ENCODE results near the gene DNM1.
A peak's percentile ranks its signal among the peaks of the same experiment; 100 is the strongest.
"Not testable (repeated sequence)": the region's sequence is repeated elsewhere in the genome, so short reads cannot be mapped to it uniquely, and the experiment has no call there.

DNM1 gene

DNA sequence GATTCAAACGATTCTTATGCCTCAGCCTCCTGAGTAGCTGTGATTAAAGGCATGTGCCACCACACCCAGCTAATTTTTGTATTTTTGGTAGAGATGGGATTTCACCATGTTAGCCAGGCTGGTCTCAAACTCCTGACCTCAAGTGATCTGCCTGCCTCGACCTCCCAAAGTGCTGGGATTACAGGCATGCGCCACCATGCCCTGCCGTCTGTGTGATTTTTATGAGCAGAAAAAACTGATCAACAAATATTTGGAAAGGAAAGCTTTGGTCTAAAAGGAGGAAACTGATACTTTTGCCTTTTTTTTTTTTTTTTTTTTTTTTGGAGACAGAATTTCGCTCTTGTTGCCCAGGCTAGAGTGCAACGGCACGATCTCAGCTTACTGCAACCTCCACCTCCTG lies 27.7 kb downstream of the DNM1 start:
- not testable (repeated sequence) for DNase-seq

DNA sequence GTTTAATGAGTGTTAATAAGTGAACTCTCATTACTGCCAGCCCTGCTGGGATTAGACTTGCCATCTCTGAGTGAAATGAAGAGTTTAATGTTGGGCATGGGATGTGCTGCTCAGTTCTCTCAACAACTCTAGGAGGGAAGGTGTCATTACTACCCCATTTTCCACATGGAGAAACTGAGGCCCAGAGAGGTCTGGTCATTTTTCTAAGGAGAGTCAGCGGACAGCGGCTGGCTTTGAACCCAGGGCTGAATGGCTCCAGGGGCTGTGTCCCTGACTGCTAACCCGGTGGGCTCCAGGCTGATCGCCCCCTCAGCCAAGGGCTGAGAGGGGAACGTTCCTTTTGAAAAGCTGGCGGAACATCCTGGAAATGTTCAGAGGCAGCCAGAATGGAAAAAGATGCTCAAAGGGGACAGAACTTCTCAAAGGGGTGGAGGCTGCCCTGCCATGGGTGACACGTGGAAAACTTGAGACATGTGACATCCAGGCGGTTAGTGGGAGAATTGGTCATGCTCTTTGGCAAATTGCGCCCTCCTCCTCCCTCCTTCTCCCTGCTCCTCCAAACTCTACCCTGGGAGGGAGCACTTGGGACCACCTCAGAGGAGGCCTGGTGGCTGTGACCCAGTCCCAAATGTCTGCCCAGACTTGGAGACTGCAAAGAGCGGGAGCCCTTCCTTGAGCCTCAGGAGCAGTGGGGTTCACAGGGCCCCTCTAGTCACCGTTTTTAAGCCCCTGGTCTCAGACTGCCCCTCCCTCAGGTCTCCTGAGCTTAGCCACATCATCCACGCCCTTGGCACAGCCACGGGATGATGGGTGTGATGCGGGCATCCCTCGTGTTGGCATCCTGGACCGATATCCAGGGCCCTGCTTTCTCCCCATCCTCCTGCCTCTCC lies 28.7 kb downstream of the DNM1 start:
- DNase-seq: no peak

DNA sequence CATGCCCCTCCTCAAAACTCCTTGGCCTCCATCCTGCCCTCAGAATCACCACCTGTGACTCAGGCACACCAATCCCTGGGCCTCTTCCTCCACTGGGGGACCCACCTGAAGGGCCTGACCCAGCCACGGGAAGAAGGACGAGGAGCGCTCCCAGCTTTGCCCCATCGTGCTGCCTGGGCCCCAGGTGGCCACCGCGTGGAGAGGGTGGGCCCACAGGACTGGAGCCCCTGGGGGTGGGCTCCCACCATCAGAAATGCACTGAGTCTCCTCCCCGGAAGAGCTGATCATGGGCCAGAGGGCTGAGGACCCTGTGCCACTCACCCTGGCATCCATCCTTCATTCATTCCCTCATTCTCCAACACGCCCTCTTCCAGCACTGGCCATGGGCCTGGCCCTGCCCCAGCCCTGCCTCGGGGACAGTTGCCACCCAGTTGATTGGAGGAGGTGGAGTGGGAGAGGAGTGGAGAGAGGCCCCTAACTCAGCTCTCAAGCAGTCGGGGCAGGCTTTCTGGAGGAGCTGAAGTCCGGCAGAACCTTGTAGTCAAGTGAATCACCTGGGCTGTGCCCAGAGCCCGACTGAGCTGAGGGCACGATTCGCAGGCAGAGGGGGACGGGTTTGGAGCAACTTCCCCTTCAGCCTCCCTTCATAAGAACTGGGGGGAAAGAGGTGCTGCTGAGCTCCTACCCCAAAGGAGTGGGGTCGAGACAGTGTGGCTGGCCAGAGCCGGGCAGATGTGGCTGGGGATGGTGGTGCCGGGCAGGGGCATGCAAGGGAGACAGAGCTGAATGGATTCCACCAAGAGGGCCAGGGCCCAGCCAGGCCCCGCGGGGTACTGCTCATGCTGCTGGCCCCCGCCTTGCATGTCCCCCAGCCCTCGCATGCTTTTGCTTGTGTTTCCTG lies 29.6 kb downstream of the DNM1 start:
- DNase-seq: no peak

DNA sequence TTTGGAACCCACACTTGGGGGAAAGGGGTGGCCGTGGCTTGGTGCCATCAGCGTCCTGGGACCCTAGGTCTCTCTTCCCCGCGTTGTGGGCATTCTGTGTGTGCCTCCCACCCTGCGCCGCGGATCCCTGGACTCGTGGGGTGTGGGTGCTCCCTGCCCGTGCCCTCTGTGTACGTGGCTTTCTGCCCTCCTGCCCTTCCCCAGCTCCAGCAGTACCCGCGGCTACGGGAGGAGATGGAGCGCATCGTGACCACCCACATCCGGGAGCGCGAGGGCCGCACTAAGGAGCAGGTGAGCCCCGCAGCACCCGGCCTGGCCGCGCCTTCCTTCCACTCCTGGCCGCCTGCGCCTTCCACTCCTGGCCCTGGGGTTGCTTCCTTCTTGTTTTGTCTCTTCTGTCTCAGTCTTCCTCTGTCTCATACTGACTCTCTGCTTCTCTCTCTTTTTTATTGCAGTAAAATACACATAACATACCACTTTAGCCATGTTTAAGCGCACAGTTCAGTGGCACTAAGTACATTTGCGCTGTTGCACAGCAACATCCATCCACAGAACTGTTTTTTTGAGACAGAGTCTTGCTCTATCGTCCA lies 30.7 kb downstream of the DNM1 start:
- no peak for DNase-seq

DNA sequence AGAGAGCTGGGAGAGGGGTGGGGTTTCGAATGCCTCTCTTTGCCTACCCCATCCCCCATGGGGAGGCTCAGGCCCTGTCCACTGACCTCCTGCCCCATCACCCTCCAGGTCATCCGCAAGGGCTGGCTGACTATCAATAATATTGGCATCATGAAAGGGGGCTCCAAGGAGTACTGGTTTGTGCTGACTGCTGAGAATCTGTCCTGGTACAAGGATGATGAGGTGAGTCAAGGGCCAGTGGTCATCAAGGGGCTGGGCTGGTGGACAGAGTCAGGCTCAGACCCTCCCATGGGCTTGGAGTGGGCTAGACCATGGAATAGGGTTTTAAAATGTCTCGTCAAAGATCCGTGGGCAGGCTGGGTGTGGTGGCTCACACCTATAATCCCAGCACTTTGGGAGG lies 38.9 kb downstream of the DNM1 start:
- no peak for DNase-seq

DNA sequence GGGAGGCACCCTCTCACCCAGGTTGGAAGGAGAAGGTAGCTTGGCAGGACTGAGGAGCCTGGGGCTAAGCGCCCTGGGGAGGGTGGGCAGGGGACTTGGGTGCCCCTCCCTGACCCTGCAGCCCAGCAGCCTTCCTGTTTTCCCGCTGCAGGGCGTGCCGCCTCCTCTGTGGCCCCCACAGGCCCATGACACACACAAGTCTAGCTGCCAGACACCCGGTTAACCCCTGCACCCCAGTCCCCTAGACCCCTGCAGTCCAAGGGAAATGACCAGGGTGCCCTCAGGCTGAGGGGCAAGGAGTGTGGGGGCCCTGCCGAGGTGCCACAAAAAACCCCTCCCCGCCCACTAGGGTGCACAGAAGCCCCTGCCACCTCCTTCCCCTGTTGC lies 39.6 kb downstream of the DNM1 start:
- no peak for DNase-seq

DNA sequence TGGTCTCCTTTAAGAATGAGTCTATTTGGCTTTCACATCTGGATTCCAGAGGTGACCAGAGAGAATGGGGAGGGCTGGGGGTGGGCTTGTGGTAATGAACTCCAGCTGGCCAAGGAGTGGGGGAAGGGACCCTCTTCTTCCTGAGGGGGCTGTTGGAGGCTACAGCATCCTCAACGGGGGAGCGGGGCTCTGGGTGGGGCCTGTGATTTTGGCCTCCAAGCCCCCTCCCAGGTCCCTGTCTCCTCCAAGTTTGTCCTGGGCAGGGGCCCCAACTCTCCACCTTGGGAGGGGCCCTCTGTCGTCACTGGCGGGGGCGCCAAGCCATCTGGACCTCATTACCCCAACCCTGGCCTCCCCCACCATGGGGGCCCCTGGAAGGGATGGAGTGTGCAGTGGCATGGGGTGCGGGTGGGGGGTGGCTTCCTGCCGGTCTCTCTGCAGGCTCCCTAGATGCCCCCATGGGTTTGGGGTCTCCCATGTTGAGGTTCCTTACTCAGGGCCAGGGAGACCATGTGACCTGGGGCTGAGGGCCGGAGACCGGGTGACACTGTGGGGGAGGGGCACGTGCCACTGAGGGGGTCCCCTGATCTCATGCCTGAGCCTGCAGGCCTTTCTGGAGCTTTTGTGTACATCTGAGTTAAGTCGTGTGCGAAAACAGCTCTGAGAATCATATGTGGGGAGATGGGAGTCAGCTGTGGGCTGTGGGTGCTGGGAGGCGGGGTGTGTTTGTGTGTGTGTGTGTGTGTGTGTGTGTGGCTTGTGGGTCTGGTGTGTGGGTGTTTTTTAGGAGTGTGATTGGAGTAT lies 40.2 kb downstream of the DNM1 start:
- DNase-seq: no peak

DNA sequence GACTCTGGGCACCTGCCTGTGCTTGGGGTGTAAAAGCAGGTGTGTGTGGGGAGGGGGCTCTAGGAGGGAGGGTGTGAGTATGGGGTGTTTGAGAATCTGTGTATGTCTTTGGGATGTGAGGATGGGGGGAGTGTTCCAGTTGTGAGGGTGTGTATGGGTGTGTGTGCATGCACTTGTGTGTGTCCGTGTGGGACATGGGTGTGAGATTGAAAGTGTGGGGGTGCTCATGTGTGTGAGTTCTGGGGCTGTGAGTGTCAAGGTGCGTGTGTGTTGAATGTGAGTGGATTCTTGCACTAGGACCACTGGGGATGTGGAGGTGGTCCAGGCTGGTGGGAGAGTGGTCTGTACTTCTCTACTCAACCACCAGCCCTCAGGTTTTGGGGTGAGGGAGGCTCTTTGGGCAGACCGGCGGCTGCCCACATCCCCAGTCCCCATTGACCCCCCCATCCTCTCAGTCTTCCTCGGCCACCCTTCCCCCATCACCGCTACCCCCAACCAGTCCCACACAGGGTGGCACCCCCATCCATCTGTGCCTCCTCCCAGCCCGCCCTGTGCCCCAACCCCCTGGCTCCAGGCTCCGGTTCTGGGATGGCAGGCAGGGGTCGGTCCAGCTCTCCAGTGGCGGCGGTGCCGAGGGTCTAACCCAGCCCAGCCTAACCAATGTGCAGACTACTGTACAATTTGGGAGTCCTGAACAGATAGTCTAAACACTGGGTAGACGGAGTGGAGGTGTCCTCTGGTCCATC lies 41.1 kb downstream of the DNM1 start:
- DNase-seq: no peak

DNA sequence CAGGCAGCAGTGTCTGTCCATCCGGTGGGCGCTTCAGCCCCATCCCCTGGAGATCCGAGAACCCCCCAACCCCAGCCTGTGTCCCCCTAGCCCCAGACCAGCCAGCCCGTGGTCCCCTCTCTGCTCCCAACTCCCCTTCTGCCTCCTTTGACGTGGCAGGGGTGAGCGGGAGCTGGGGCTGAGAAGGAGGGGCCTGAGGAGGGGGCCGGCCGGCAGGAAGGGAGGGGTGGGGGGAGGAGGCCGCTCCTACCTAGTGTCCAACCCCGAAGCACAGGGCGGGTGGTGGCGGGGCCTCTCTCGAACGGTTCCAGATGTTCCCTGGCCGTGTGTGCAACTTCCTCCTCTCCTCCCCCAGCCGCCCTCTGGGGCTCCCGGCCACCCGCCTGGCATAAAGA lies 41.7 kb downstream of the DNM1 start:
- no peak for DNase-seq

DNA sequence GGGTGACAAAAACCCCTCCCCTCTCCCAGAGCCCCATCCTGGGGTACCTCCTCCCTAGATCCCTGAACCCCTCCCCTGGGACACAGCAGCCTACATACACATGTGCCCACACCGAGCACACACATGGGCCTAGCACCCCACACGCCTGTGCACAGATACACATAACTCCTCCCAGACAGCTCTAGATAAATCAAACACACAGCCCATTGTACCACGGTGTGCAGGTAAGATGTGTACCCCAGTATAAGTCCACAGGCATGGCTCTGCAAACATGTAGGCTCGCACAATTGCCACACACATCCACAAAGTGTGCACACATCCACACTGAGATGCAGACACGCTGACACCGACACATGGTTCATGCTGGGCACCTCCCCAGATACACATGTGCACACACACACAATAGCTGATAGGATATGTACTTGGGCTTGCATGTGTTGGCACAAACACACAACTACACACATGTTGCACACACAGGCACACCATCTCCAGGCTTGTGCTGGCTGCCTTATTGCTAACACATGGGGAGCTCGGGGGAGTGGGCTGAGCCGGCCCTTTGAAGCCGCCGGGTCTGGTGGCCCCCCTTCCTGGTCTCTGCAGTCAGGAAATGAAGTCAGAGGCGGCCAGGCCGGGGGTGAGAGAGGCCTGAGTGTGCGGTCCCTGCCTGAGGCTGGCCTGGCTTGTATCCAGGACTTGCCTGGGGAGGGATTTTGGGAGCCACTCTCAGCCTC lies 42.4 kb downstream of the DNM1 start:
- no peak for DNase-seq

DNA sequence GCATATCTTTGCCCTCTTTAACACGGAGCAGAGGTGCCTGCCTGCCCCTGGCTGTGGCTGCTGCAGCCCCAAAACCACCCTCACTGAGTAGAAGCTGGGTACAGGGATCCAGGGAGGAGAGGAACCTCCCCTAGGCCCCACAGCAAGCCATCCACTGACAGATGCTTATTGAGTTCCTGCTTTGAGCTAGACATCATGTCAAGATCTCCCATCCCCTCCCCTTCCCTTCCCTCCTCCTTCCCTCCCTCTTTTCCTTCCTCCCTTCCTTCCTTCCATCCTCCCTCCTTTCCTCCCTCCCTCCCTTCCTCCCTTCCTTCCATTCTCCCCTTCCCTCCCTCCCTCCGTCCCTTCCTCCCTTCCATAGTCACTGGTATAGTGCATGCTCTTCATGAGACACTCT lies 43.3 kb downstream of the DNM1 start:
- DNase-seq: no peak

DNA sequence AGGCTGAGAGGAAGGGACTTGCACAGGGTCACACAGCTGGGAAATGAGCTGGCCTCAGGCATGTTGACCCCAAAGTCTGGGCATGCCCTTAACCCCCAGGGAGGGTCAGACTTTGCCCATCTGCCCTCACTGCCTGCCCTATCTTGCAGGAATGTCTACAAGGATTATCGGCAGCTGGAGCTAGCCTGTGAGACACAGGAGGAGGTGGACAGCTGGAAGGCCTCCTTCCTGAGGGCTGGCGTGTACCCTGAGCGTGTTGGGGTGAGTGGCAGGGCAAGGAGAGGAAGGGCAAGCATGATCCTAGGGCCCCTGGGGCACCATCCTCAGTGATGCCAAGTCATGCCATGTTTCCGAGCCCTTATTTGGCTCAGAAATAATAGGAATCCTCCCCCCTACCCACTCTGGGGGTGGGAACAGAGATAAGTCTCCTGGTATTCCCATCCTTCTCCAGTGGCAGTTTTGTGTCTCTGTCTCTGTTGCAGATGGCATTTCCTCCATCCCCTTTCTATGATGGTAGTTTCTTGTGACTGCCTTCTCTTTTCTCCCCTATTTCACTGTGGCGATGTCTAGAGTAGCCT lies 44.1 kb downstream of the DNM1 start:
- DNase-seq: no peak

DNA sequence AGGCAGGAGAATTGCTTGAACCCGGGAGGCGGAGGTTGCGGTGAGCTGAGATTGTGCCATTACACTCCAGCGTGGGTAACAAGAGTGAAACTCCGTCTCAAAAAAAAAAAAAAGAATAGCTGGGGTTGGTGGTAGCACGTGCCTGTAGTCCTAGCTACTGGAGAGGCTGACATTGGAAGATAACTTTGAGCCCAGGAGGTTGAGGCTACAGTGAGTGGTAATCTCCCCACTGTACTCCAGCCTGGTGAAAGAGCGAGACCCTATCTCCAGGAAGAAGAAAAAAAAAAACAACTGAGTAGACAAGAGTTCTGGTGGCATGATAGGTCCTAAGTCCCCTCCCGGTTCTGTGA lies 46.4 kb downstream of the DNM1 start:
- no peak for DNase-seq

DNA sequence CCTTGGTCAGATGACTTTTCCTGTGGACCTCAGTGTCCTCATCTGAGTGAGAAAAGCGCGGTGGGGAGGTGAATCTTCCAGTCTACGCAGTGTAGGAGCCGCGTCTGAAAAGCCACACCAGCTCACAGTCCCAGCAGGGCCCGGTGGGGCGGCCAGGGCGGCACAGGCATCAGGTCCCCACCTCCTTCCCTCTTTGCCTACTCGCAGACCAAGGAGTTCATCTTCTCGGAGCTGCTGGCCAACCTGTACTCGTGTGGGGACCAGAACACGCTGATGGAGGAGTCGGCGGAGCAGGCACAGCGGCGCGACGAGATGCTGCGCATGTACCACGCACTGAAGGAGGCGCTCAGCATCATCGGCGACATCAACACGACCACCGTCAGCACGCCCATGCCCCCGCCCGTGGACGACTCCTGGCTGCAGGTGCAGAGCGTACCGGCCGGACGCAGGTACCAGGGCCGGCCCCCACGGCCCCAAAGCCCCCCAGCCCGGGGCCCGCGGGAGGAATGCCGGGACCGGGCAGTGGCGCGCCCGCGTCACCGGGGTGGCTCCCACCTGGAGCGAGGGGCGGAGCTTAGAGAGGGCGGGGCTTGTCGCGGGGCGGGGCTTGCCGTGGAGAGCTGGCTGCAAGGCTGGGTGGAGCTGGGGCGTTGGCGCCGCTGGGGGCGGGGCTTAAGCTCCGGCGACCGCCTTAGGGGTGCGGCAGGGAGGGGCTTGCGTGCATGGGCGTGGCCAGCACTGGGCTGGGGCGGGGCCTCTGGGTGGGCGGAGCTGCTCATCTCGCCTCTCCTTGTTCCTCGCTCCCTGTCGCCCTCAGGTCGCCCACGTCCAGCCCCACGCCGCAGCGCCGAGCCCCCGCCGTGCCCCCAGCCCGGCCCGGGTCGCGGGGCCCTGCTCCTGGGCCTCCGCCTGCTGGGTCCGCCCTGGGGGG lies 47.0 kb downstream of the DNM1 start:
- peak; percentile 75 for DNase-seq

DNA sequence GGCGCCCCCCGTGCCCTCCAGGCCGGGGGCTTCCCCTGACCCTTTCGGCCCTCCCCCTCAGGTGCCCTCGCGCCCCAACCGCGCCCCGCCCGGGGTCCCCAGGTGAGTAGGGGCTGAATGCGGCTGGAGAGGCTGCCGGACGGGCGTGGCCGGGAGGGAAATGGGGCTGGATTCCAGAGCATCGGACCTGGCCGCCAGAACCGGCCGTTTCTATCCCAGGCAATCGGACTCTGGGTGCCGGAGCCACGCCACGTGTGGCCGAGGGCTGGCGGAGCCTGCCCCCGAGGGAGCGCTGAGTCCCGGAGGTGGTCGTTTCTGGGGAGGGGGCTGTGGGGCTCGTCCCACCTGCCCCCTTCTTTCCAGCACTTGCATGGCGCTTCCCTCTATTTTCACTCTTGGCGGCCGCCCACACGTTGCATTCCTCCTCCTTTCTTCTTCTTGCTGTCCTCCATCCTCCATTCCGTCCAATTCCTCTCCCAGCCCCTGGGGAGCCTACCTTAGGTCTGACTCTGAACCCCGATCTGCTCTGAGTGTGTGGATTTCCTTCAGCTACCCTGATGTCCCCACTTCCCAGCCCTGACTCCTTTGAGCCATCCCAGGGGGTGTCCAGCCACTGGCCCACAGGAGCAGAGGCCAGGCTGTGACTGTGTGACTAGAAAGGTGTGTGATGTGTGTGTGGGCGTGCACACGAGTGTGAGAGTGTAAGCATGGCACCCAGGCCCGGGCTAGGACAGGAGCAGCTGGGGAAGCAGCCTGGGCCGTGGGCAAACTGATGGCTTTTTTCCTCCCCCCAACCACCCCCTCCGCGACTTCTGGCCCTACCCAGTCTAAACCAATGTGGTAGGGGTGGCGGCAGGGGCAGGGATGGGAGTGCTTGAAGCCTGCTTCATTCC lies 47.9 kb downstream of the DNM1 start:
- no peak for DNase-seq

DNA sequence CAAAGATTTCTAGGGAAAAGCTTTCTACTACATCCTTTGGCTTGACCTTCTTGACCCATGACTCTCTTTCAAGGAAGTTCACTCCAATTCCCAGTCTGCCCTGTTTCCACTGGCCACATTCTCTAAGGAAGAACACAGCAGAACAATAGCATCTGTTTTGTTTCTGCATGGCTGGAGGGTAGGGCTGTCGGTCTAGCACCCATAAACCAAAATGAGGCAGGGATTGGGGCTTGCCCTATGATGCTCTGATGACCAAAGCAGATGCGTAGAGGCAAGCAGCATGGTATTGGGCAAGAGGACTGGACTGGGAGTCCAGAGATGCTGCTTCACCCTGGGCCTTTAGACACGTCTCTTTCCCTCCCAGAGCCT lies 48.5 kb downstream of the DNM1 start:
- no peak for DNase-seq

DNA sequence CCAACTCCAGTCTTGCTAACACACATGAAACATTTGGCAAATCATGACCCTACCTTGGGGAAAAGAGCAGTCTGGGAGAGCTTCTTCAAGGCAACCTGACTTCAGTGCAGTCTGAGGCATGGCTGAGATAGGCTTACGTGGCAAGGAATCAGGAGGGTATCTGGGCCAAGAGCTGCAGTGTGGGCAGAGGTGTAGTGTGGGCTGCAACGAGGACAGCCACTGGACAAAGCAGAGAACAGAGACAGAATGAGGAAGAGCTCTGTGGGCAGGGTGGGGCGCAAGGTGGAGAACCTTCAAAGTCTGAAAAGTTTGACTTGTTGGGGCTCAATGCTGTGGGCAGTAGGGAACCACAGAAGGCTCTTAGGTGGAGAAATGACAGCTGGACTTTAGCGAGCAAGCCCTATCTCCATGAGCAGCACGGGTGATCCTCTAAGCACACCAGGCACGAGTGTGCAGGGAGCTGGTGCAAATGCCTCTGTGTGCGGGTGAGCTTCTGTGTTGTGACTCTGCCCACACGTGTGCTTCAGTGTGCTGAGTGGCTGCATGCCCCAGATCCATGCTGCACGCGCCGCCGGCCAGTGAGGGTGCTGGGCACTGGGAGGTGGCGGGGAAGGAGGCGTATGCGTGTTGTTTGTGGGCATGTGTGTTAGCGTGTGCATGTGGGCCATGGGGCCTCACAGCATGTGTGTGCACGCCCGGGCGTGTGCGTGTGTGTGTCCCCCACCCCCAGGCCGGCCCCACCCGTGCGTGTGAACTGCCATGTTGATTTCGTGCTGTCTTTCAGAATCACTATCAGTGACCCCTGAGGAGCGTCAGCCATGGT lies 49.3 kb downstream of the DNM1 start:
- DNase-seq: no peak

Measured in NCI-H2029 (cell line).